IMR-90 (cell line): Measurements from ENCODE around the gene ELK3. TPM values are rescaled to one million over a fixed set of nuclear protein-coding genes. Genes with fewer than 3 reads are reported as not detected.

Source experiments
- ATAC-seq: fragments of 200-7000 bp; cut with Tn5 transposase; 2 replicates; pipeline ENCODE4 v1.9.1; 2020; ENCODE audit warnings: low read depth, mild to moderate bottlenecking, moderate library complexity
- BruUV-seq: library from RNA; stranded (reverse); fragments of 400-500 nt; replicated peaks from 2 replicates; lab custom pipeline; 2021; lab: Mats Ljungman, UMichigan
- CTCF ChIA-PET: fragments of 300-600 bp; formaldehyde crosslinking; extraction: SDS; loops from one replicate; lab custom pipeline; 2021; ENCODE audit warnings: antibody characterized with exemption; lab: Yijun Ruan, JAX
- POLR2A ChIA-PET: fragments of 300-600 bp; sonication (Branson Sonifier 250); formaldehyde crosslinking; loops from one replicate; lab custom pipeline; 2022; ENCODE audit warnings: antibody characterized with exemption; ENCODE audit not compliant: unreplicated experiment; lab: Charles Lee
- DNase-seq: peaks from one replicate; pipeline ENCODE4 v3.0.0; 2013
- H2AFZ ChIP-seq: replicated peaks from 2 replicates; pipeline ENCODE3; 2013; ENCODE audit warnings: low read length, mild to moderate bottlenecking; ENCODE audit not compliant: poor library complexity
- H2AK5ac ChIP-seq: 2 replicates; pipeline ENCODE4 v1.6.1; 2013; ENCODE audit warnings: low read depth, low read length, inconsistent platforms
- H2AK9ac ChIP-seq: replicated peaks from 2 replicates; pipeline ENCODE3; 2013; ENCODE audit warnings: mild to moderate bottlenecking, low read depth, low read length, moderate library complexity; ENCODE audit not compliant: poor library complexity
- H2BK120ac ChIP-seq: 2 replicates; pipeline ENCODE4 v1.6.1; 2013; ENCODE audit warnings: low read depth, low read length, inconsistent platforms
- H2BK15ac ChIP-seq: 3 replicates; pipeline ENCODE4 v1.6.1; 2013; ENCODE audit warnings: low read depth, low read length, inconsistent platforms
- H2BK20ac ChIP-seq: 2 replicates; pipeline ENCODE4 v1.6.1; 2013; ENCODE audit warnings: low read depth, mild to moderate bottlenecking, inconsistent platforms, low read length, moderate library complexity
- H2BK5ac ChIP-seq: 2 replicates; pipeline ENCODE4 v1.6.1; 2013; ENCODE audit warnings: mild to moderate bottlenecking, low read depth, low read length, inconsistent platforms; ENCODE audit not compliant: poor library complexity, severe bottlenecking
- H3K14ac ChIP-seq: replicated peaks from 2 replicates; pipeline ENCODE4 v1.6.1; 2013; ENCODE audit warnings: low read depth, low read length, inconsistent platforms
- H3K18ac ChIP-seq: 2 replicates; pipeline ENCODE4 v1.6.1; 2013; ENCODE audit warnings: low read depth, low read length, control low read depth
- H3K23ac ChIP-seq: 2 replicates; pipeline ENCODE4 v1.6.1; 2013; ENCODE audit warnings: low read depth, low read length, inconsistent platforms
- H3K27ac ChIP-seq: 2 replicates; pipeline ENCODE4 v1.5.1; 2013; ENCODE audit warnings: mild to moderate bottlenecking, control low read depth, low read length; ENCODE audit not compliant: insufficient read depth
- H3K27me3 ChIP-seq: 2 replicates; pipeline ENCODE4 v1.6.1; 2013; ENCODE audit warnings: low read length; ENCODE audit not compliant: control insufficient read depth, insufficient read depth
- H3K36me3 ChIP-seq: 2 replicates; pipeline ENCODE4 v1.6.1; 2013; ENCODE audit warnings: low read length, mixed read lengths; ENCODE audit not compliant: control insufficient read depth, insufficient read depth
- H3K4ac ChIP-seq: 2 replicates; pipeline ENCODE4 v1.6.1; 2013; ENCODE audit warnings: low read depth, low read length, inconsistent platforms
- H3K4me1 ChIP-seq: 2 replicates; pipeline ENCODE4 v1.6.1; 2013; ENCODE audit warnings: low read length, mixed read lengths; ENCODE audit not compliant: control insufficient read depth, insufficient read depth
- H3K4me2 ChIP-seq: 2 replicates; pipeline ENCODE4 v1.6.1; 2013; ENCODE audit warnings: low read depth, mild to moderate bottlenecking, control low read depth, low read length, moderate library complexity
- H3K4me3 ChIP-seq: 2 replicates; pipeline ENCODE4 v1.5.1; 2013; ENCODE audit warnings: low read depth, mild to moderate bottlenecking, control low read depth, low read length, moderate library complexity; ENCODE audit not compliant: insufficient read depth
- H3K56ac ChIP-seq: 2 replicates; pipeline ENCODE4 v1.6.1; 2013; ENCODE audit warnings: low read length, inconsistent platforms; ENCODE audit not compliant: insufficient read depth; ENCODE audit errors: extremely low read depth
- H3K79me1 ChIP-seq, 2 experiments: 2 replicates each; pipeline ENCODE4 v1.6.1; 2013; ENCODE audit warnings: low read length in 2 of 2, inconsistent platforms in 1 of 2, low read depth in 1 of 2
- H3K9ac ChIP-seq: 2 replicates; pipeline ENCODE4 v1.6.1; 2013; ENCODE audit warnings: low read depth, low read length, control low read depth
- H3K9me1 ChIP-seq: 2 replicates; pipeline ENCODE4 v1.6.1; 2013; ENCODE audit warnings: low read length, inconsistent platforms; ENCODE audit not compliant: insufficient read depth
- H3K9me3 ChIP-seq: 2 replicates; pipeline ENCODE4 v1.6.1; 2013; ENCODE audit warnings: low read length; ENCODE audit not compliant: control insufficient read depth, insufficient read depth
- H4K20me1 ChIP-seq: 2 replicates; pipeline ENCODE4 v1.6.1; 2013; ENCODE audit warnings: low read length, inconsistent platforms; ENCODE audit not compliant: insufficient read depth
- H4K5ac ChIP-seq: 2 replicates; pipeline ENCODE4 v1.6.1; 2013; ENCODE audit warnings: mild to moderate bottlenecking, low read depth, low read length, control low read depth
- H4K8ac ChIP-seq, 2 experiments: 2 replicates each; pipeline ENCODE4 v1.6.1; 2013; ENCODE audit warnings: low read depth in 2 of 2, low read length in 2 of 2, control low read depth in 1 of 2, inconsistent platforms in 1 of 2
- H4K91ac ChIP-seq: 2 replicates; pipeline ENCODE4 v1.6.1; 2013; ENCODE audit warnings: low read depth, low read length, inconsistent platforms; ENCODE audit not compliant: insufficient read depth
- MAFK ChIP-seq: IDR thresholded peaks from 2 replicates; pipeline ENCODE4 v1.6.1; 2012; ENCODE audit warnings: low read depth, low read length, improper control_type of control experiment
- SMC3 ChIP-seq: fragments of 150-350 bp; IDR thresholded peaks from 2 replicates; pipeline ENCODE4 v1.6.1; 2016; ENCODE audit warnings: low read depth, mild to moderate bottlenecking, antibody characterized with exemption, low read length, moderate library complexity
- WGBS, 2 experiments: methylation state at CpG; one replicate each; pipeline versions ENCODE4 v1.1.5 to v1.1.7; 2013; ENCODE audit warnings: missing lambda C conversion rate in 2 of 2; ENCODE audit not compliant: insufficient read length in 1 of 2; ENCODE audit errors: extremely low coverage in 2 of 2; 5-methylcytosine and 5-hydroxymethylcytosine counted together
- dilution Hi-C: fragments of 300-500 bp; cut with HindIII; formaldehyde crosslinking; loops from one replicate; pipeline ENCODE4 v1.14.3; 2018; ENCODE audit warnings: low sequenced_read_pairs; ENCODE audit not compliant: unreplicated experiment
- in situ Hi-C: fragments of 300-500 bp; cut with MboI; formaldehyde crosslinking; loops from 3 replicates; pipeline ENCODE4 v1.14.3; 2019; ENCODE audit warnings: low sequenced_read_pairs, inconsistent platforms, mixed read lengths
- intact Hi-C: fragments of 100-400 bp; cut with micrococcal nuclease; formaldehyde crosslinking; loops from 2 replicates; pipeline ENCODE4 v1.10.0; 2022
- polyA plus RNA-seq, 3 experiments: library from polyadenylated mRNA; depleted of rRNA; stranded (reverse); fragments of >200 nt; gene quantifications; 2 replicates each; pipeline ENCODE4 v1.2.3, GENCODE V29; 2012; ENCODE audit warnings: low replicate concordance in 1 of 3
- total RNA-seq: library from RNA; depleted of rRNA; stranded (reverse); fragments of >200 nt; gene quantifications from 2 replicates; pipeline ENCODE4 v1.2.3, GENCODE V29; 2012
- TF ChIP-seq, protein P1 (sequence below): conservative IDR thresholded peaks from 2 replicates; pipeline ENCODE4 v1.5.1; 2012; ENCODE audit warnings: mild to moderate bottlenecking, low read depth, low read length, improper control_type of control experiment

Gene ELK3
- total and polyA plus RNA-seq, 2 of the 4 experiments (the other 2 are of a cell fraction) = 14.5 to 27.5 TPM

GRCh38 chr12:96183734-96184370, 10.3 kb upstream of the ELK3 start:
- no peak overlapping the region for H3K56ac ChIP-seq
- intact Hi-C loops (loop anchor here (5.0 kb wide), 1 partner anchor 47 kb away; no protein-coding TSS in a partner anchor), in situ Hi-C loops (no loop called here), dilution Hi-C loops (no loop called here)
- H2BK20ac ChIP-seq = no peak overlapping the region
- H3K9me1 ChIP-seq = no peaks in the 10 kb centered on the region
- 100% methylated on average over 1 of the region's 4 CpGs; no CpG with 5 or more reads in 1 of the 2 experiments for WGBS, 2 experiments
- no peak overlapping the region for H3K14ac ChIP-seq
- H2AK5ac ChIP-seq = no peak overlapping the region
- H2AFZ ChIP-seq = no peak overlapping the region
- H4K8ac ChIP-seq = no peak overlapping the region
- H4K91ac ChIP-seq = no peak overlapping the region
- CTCF ChIA-PET = interaction anchor here (1.3 kb wide), 1 partner anchor 10 kb away, joined by 6 read pairs; no protein-coding TSS in a partner anchor
- H3K4me1 ChIP-seq = peaks cover 2% of the 10 kb centered on the region; the same call in 1 of the 2 replicates
- H3K27me3 ChIP-seq = no peaks in the 10 kb centered on the region; the same call in 1 of the 2 replicates
- H3K79me1 ChIP-seq = no peaks in the 10 kb centered on the region
- H3K9me3 ChIP-seq = no peaks in the 10 kb centered on the region
- no peak overlapping the region for H3K4me2 ChIP-seq
- no peak overlapping the region for H2BK120ac ChIP-seq
- TF ChIP-seq SMC3 (no peak), MAFK (peak; percentile 77)
- TF ChIP-seq, protein P1, sequence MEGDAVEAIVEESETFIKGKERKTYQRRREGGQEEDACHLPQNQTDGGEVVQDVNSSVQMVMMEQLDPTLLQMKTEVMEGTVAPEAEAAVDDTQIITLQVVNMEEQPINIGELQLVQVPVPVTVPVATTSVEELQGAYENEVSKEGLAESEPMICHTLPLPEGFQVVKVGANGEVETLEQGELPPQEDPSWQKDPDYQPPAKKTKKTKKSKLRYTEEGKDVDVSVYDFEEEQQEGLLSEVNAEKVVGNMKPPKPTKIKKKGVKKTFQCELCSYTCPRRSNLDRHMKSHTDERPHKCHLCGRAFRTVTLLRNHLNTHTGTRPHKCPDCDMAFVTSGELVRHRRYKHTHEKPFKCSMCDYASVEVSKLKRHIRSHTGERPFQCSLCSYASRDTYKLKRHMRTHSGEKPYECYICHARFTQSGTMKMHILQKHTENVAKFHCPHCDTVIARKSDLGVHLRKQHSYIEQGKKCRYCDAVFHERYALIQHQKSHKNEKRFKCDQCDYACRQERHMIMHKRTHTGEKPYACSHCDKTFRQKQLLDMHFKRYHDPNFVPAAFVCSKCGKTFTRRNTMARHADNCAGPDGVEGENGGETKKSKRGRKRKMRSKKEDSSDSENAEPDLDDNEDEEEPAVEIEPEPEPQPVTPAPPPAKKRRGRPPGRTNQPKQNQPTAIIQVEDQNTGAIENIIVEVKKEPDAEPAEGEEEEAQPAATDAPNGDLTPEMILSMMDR = no peak
- H2AK9ac ChIP-seq = no peak overlapping the region
- H4K20me1 ChIP-seq = no peaks in the 10 kb centered on the region
- H3K9ac ChIP-seq = no peak overlapping the region
- no peak overlapping the region for H3K23ac ChIP-seq
- H4K5ac ChIP-seq = no peak overlapping the region
- ATAC-seq = no peak
- no peaks in the 10 kb centered on the region for H3K36me3 ChIP-seq
- no peak overlapping the region for H2BK5ac ChIP-seq
- H3K4me3 ChIP-seq = no peak overlapping the region
- POLR2A ChIA-PET = no interaction called here
- no peak overlapping the region for H3K4ac ChIP-seq
- DNase-seq = no peak
- BruUV-seq = no TSS peak
- H3K18ac ChIP-seq = no peak overlapping the region
- no peak overlapping the region for H3K27ac ChIP-seq
- H2BK15ac ChIP-seq = no peak overlapping the region
